ENCODE data around the gene RAI14.

DNA sequence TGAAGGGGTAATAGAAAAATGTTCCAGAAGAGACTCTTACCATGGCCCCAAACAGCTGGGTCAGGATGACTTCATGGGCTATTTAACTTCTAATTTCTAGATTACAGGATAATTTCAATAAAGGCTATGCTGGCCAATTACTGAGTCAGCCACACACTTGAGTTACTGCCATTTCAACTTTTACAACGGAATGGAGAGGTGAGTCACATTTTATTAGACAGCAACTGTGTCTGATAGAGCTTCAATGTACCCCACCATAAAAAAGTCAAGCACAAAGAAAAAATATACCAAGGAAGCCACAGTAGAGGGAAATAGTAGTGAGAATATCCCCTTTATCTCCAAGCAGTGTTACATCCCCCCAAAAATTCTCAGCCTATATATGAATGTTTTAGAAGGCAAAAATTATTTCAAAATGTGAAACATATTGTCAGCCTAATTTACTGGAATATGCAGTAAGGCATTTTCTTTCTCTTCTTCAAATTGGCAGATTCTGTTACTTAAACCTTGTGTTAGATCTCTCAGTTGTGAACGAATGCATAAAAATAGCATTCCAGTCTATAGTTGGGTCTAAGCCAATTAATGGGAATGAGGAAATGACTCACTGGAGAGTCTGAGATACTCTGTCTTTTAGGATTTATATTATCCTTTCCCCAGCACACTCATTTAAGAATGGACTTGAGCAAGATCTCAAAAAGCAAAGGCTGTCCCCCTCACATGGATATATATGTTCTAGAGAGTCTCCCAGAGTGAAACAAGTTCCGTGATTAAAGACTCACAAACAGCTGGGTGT, 47.1 kb upstream of the RAI14 start:
- TF ChIP-seq CTCF (IDR thresholded peaks at IDR 0.05) (no peak), POLR2A (IDR thresholded peaks at IDR 0.05) (no peak), POLR2AphosphoS5 (IDR thresholded peaks at IDR 0.05) (no peak)
